CD4-positive, alpha-beta T cell treated with Interleukin-6 at 100 ng/mL for 8 hours (primary cell): Measurements from ENCODE around the gene LZTR1.
"Not testable (repeated sequence)": the region's sequence is repeated elsewhere in the genome, so short reads cannot be mapped to it uniquely, and the experiment has no call there.

Source experiments
- DNase-seq: peaks from one replicate; pipeline ENCODE4 v3.0.0-alpha.2; 2020; ENCODE audit warnings: mixed read lengths, low spot score

The LZTR1 gene

GRCh38 chr22:20981787-20982562, at the start of gene LZTR1:
TSS of gene LZTR1 (plus strand) at chr22:20982297. CDS start at chr22:20982372, 75 bp downstream.
- DNase-seq, result peak; percentile 64

GRCh38 chr22:20933910-20934309, 48.2 kb upstream of the LZTR1 start:
- DNase-seq, result no peak

GRCh38 chr22:20935049-20935448, 47.0 kb upstream of the LZTR1 start:
- DNase-seq, result not testable (repeated sequence)

- DNase-seq, result not testable (repeated sequence)
Measured at GRCh38 chr22:20935780-20936539, 46.1 kb upstream of the LZTR1 start.

GRCh38 chr22:20937031-20937793, 44.9 kb upstream of the LZTR1 start:
- DNase-seq, result no peak

GRCh38 chr22:20937794-20938671, 44.1 kb upstream of the LZTR1 start:
- DNase-seq, result no peak

DNA sequence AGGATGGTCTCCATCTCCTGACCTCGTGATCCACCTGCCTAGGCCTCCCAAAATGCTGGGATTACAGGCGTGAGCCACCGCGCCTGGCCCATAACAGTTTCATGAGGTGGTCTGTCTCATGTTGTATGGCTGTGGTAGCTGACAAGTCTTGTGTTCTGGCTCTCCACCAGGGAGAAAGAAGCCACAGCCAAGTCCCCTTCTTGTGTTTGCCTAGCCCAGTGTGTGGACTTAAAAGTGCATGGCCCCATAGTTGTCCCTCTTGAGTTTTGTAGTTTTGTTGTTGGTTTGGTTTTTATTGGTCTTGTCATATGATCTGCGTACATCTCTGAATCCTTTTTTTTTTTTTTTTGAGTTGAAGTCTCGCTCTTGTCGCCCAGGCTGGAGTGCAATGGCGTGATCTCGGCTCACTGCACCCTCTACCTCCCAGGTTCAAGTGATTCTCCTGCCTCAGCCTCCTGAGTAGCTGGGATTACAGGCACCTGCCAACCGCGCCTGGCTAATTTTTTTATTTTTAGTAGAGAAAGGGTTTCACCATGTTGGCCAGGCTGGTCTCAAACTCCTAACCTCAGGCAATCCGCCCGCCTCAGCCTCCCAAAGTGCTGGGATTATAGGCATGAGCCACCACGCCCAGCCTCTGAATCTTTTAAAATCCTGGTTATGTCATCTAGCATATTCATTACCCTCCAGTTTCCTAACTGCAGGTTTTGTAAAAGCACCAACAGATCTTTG, 42.5 kb upstream of the LZTR1 start:
- not testable (repeated sequence) for DNase-seq

DNA sequence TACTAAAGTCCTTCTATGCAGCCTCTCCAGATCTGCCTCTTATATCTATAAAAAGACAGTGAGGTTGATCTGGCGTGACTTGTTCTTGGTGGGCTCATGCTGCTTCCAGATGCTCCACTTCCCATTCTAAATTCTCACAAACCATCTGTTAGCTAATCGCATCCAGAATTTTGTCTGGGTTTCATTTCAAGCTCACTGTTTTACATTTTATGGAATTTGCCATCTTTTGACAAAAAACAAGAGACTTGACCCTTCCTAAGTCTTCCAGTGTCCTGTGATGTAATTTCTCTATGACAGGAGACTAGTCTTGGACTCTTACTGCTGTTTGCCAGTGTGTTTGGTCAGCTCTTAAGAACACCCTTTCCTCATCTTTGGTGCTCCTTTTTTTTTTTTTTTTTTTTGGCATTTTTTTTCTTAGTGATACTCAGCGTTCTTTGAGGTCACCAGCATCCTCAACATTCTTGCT, 41.9 kb upstream of the LZTR1 start:
- DNase-seq, result no peak

DNA sequence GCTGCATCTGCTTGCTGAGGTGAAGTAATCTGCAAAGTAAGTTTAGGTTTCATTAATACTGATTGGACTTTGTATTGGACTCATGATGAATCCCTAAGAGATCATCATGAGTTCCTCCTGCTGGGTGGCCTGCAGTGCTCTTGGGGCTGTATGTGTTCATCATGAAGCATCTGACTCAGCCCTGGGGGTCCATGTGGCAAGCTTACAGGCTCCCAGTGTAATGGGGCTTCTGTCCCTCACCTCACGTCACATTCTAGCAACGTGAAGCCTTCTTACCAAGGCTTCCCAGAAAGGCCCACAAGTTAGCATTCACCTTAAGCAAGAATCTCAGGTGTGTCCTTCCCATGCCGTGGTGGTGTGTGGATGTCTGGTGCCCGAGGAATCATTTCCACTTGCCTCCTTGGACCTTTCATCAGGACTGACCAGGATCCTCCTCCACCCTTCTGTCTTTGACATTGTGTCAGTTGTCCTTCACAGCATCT, 41.2 kb upstream of the LZTR1 start:
- DNase-seq, result no peak

- not testable (repeated sequence) for DNase-seq
Measured at GRCh38 chr22:20942203-20942902, 39.7 kb upstream of the LZTR1 start.

DNA sequence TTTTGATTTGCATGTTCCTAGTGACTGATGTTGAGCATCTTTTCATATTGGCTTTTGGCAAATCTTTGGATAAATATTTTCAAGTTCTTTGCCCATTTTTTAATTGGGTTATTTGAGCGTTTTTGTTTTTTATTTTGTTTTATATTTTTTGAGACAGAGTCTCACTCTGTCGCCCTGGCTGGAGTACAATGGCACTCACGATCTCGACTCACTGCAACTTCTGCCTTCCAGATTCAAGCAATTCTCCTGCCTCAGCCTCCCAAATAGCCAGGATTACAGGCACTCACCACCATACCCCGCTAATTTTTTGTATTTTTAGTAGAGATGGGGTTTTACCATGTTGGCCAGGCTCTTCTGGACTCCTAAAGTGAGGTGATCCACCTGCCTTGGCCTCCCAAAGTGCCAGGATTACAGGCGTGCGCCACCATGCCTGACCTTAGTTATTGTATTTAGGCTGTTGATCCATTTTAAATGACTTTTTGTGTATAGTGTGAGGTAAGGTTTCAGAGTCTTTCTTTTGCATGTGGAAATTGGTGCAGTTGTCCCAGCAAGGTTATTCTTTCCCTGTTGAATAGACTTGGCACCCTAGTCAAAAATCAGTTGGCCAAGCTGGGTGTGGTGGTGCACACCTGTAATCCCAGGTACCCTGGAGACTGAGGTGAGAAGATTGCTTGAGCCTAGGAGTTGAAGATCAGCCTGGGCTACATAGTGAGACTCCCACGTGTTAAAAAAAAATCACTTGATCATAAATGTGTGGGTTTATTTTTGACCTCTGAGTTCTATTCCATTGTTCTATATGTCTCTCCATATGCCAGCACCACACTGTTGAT, 38.8 kb upstream of the LZTR1 start:
- DNase-seq, result no peak

DNA sequence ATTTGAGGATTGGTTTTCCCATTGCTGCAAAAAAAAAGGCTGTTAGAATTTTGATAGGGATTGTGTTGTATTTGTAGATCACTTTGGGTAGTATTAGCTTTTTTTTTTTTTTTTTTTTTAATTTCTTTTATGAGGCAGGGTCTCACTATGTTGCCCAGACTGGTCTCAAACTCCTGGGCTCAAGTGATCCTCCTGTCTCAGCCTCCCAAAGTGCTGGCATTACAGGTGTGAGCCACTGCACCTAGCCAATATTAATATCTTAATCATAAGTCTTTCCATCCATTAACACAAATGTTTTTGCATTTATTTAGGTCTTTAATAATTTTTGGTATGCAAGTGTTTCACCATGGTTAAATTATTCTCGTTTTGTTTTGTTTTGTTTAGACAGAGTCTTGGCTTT, 38.1 kb upstream of the LZTR1 start:
- DNase-seq, result no peak

GRCh38 chr22:20945578-20945934, 36.5 kb upstream of the LZTR1 start:
- no peak for DNase-seq

DNA sequence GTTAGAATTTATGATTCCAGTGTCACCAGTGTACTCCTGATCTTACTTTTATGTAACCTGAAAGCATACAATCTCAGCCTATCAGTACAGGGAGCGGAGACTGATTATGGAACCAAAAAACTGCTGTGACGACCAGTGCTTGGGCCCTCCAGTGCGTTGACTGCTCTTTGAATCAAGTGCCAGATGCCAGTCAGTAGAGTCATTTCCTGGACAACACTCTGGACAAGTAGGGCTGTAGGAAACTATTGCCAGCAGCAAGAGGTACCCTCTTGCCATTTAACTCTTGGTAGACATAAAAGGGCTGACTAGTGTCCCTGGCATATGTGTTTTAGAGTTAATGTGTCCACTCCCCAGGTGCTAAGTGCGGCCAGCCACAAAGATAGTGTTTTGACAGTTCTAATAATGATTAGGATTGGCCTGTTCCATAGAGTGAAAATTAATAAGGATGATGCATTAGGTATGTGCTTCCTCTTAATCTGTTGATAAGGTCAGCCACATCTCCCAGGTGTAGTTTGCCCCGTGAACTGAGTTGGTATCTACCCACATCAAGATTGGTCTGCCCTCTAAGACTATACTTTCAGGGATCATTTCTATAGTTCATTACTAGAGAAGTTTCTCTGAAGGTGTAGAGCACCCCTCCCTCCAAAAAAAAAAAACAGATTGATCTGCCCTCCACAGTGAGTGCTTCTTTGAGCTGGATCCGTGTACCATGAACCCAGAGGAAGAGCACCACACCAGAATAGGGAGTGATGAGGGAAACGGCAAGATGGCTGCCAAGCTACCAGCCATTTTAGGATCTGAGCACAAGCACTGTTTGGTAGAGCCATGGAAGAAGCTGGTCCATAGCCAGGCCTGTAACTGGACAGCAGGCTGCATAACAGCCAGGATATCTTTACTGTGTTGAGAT, 35.8 kb upstream of the LZTR1 start:
- no peak for DNase-seq

DNA sequence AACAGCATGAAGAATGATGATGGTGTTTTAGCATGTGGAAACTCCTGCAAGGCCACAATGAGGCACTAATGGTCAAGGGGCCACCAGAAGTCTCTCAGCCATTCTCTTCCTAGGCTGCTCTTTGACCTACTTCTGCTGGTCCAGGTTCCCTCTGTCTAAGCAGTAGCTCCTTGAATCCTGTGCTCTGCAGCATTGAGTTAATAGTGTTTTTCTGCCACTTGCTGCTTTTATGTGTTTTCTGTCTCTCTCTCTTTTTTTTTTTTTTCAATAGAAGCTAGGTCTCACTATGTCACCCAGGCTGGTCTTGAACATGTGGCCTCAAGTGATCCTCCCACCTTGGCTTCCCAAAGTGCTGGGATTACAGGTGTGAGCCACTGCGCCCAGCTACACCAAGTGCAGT, 35.1 kb upstream of the LZTR1 start:
- no peak for DNase-seq

- DNase-seq, result no peak
Measured at GRCh38 chr22:20948450-20948849, 33.6 kb upstream of the LZTR1 start.

GRCh38 chr22:20948989-20949388, 33.1 kb upstream of the LZTR1 start:
- DNase-seq, result no peak

- no peak for DNase-seq
Measured at GRCh38 chr22:20949698-20950183, 32.4 kb upstream of the LZTR1 start.
